K562 (cell line): ENCODE results near the gene RACK1. TPM values are rescaled to one million over a fixed set of nuclear protein-coding genes. Genes with fewer than 3 reads are reported as not detected.

ENCODE experiments used
- ATAC-seq: fragments of 200-7000 bp; cut with Tn5 transposase; 3 replicates; pipeline ENCODE4 v1.9.1; 2020; ENCODE audit warnings: moderate library complexity
- BruUV-seq: library from RNA; stranded (reverse); fragments of 400-500 nt; replicated peaks from 2 replicates; lab custom pipeline; 2021; lab: Mats Ljungman, UMichigan
- CTCF ChIA-PET: fragments of 300-600 bp; formaldehyde crosslinking; extraction: SDS; loops from one replicate; lab custom pipeline; 2021; ENCODE audit warnings: low intra/inter-chr PET ratio; lab: Yijun Ruan, JAX
- POLR2A ChIA-PET: fragments of 300-600, 350-650 bp; sonication (Branson Sonifier 250); formaldehyde crosslinking; extraction: SDS; loops from one replicate; lab custom pipeline; 2021; ENCODE audit warnings: antibody characterized with exemption, inconsistent platforms; lab: Yijun Ruan, JAX
- DNase-seq, 4 experiments: peaks; one replicate each; pipeline versions ENCODE4 v3.0.0 to v3.0.0-alpha.2; 2011 to 2018; ENCODE audit warnings: low spot score in 3 of 4, mixed read lengths in 3 of 4; ENCODE audit errors: extremely low read depth in 1 of 4
- FAIRE-seq: peaks from 2 replicates; lab custom pipeline; 2011; peaks lifted over from hg19 to GRCh38; lab: Jason Lieb, UNC
- H2AFZ ChIP-seq: 2 replicates; pipeline ENCODE4 v1.6.0; 2011; ENCODE audit warnings: low read depth, low read length, control low read depth, inconsistent platforms
- H3K27ac ChIP-seq: fragments of 200-600 bp; 3 replicates; pipeline ENCODE4 v1.8.0; 2011; ENCODE audit warnings: low read depth, mild to moderate bottlenecking, control low read depth, inconsistent platforms, low read length, moderate library complexity, mixed read lengths; ENCODE audit errors: extremely low read depth
- H3K27me3 ChIP-seq, 2 experiments: fragments of 300-600 bp in 1 of 2; 2 replicates in 1 of 2; 3 replicates in 1 of 2; pipeline versions ENCODE4 v1.6.0 to v1.8.0; 2011; ENCODE audit warnings: inconsistent platforms in 2 of 2, low read length in 2 of 2, mild to moderate bottlenecking in 1 of 2, mixed read lengths in 1 of 2, moderate library complexity in 1 of 2; ENCODE audit not compliant: control insufficient read depth in 2 of 2, insufficient read depth in 2 of 2
- H3K36me3 ChIP-seq: fragments of 300-600 bp; 3 replicates; pipeline ENCODE4 v1.8.0; 2011; ENCODE audit warnings: mild to moderate bottlenecking, low read length, inconsistent platforms; ENCODE audit not compliant: control insufficient read depth, insufficient read depth
- H3K4me1 ChIP-seq, 2 experiments: fragments of 200-600 bp in 1 of 2; replicated peaks in 1 of 2; 2 replicates in 1 of 2; 3 replicates in 1 of 2; pipeline versions ENCODE4 v1.5.1 to v1.8.0; 2011; ENCODE audit warnings: inconsistent platforms in 2 of 2, low read length in 2 of 2, mild to moderate bottlenecking in 1 of 2, mixed read lengths in 1 of 2, moderate library complexity in 1 of 2; ENCODE audit not compliant: control insufficient read depth in 2 of 2, insufficient read depth in 2 of 2
- H3K4me2 ChIP-seq: 2 replicates; pipeline ENCODE4 v1.6.1; 2011; ENCODE audit warnings: low read length, control low read depth, inconsistent platforms, mixed read lengths; ENCODE audit not compliant: insufficient read depth
- H3K4me3 ChIP-seq: fragments of 200-600 bp; sonication (generic), shearing (Covaris generic); 2 replicates; pipeline ENCODE4 v1.5.1; 2016; ENCODE audit warnings: control low read depth, inconsistent platforms
- H3K79me2 ChIP-seq: fragments of 200-600 bp; 3 replicates; pipeline ENCODE4 v1.8.0; 2011; ENCODE audit warnings: low read length, inconsistent platforms; ENCODE audit not compliant: control insufficient read depth, insufficient read depth
- H3K9ac ChIP-seq, 2 experiments: 2 replicates each; pipeline versions ENCODE4 v1.6.0 to v1.6.1; 2011; ENCODE audit warnings: low read depth in 2 of 2, low read length in 2 of 2, control low read depth in 1 of 2, inconsistent platforms in 1 of 2, mild to moderate bottlenecking in 1 of 2, mixed read lengths in 1 of 2; ENCODE audit not compliant: insufficient read depth in 1 of 2
- H3K9me1 ChIP-seq: one replicate; pipeline ENCODE4 v1.6.0; 2011; ENCODE audit warnings: inconsistent platforms, mild to moderate bottlenecking, low read length, moderate library complexity; ENCODE audit not compliant: control insufficient read depth, insufficient read depth
- H3K9me3 ChIP-seq: replicated peaks from 2 replicates; pipeline ENCODE4 v1.5.1; 2011; ENCODE audit warnings: low read depth, low read length, inconsistent platforms; ENCODE audit not compliant: control insufficient read depth, insufficient read depth
- H4K20me1 ChIP-seq: replicated peaks from 2 replicates; pipeline ENCODE4 v1.6.1; 2011; ENCODE audit warnings: low read length, inconsistent platforms, mixed read lengths; ENCODE audit not compliant: control insufficient read depth, insufficient read depth
- CBFA2T2 ChIP-seq: fragments of 450-650 bp; conservative IDR thresholded peaks from 2 replicates; pipeline ENCODE4 v1.6.1; 2017; ENCODE audit warnings: mild to moderate bottlenecking
- CBFA2T3 ChIP-seq: fragments of 450-650 bp; IDR thresholded peaks from 2 replicates; pipeline ENCODE4 v1.6.1; 2017
- CCAR2 ChIP-seq: fragments of 200-400 bp; formaldehyde crosslinking; IDR thresholded peaks from 2 replicates; pipeline ENCODE4 v1.6.1; 2017; ENCODE audit warnings: mild to moderate bottlenecking, low read depth, low read length
- DPF2 ChIP-seq: fragments of 450-650 bp; IDR thresholded peaks from 2 replicates; pipeline ENCODE4 v1.6.1; 2016
- PBX2 ChIP-seq, 2 experiments: IDR thresholded peaks in 1 of 2; conservative IDR thresholded peaks in 1 of 2; 2 replicates each; pipeline ENCODE4 v1.6.1; 2016; ENCODE audit warnings: low read depth in 2 of 2, mild to moderate bottlenecking in 1 of 2, missing compliant biosample characterization in 1 of 2, missing genetic modification characterization in 1 of 2, moderate library complexity in 1 of 2
- PKNOX1 ChIP-seq: fragments of 450-650 bp; IDR thresholded peaks from 2 replicates; pipeline ENCODE4 v1.6.1; 2016
- SUPT5H ChIP-seq: fragments of 450-650 bp; IDR thresholded peaks from 2 replicates; pipeline ENCODE4 v1.6.1; 2016
- TAL1 ChIP-seq: fragments of 450-650 bp; IDR thresholded peaks from 2 replicates; pipeline ENCODE4 v1.6.1; 2016; ENCODE audit warnings: mild to moderate bottlenecking
- TCF3 ChIP-seq: sonication (generic); formaldehyde crosslinking; IDR thresholded peaks from 2 replicates; pipeline ENCODE4 v1.4.0; 2020; ENCODE audit warnings: mild to moderate bottlenecking, missing genetic modification reagents
- ZEB2 ChIP-seq: fragments of 450-650 bp; IDR thresholded peaks from 2 replicates; pipeline ENCODE4 v1.6.1; 2016
- WGBS: fragments of 100-300 bp; shearing (Covaris generic); methylation state at CpG from one replicate; pipeline ENCODE4 v1.1.6; 2016; ENCODE audit warnings: low coverage, mixed read lengths; ENCODE audit not compliant: insufficient coverage; ENCODE audit errors: missing lambda C conversion rate; 5-methylcytosine and 5-hydroxymethylcytosine counted together
- in situ Hi-C: fragments of 300-500 bp; cut with MboI; formaldehyde crosslinking; loops from 4 replicates; pipeline ENCODE4 v1.15.0; 2018; ENCODE audit warnings: inconsistent platforms, mixed read lengths
- intact Hi-C: fragments of 100-400 bp; cut with micrococcal nuclease; formaldehyde crosslinking; loops from 2 replicates; pipeline ENCODE4 v1.14.2; 2022
- polyA plus RNA-seq, 8 experiments: library from polyadenylated mRNA; depleted of rRNA in 4 of 8; stranded (reverse) in 5 of 8; unstranded in 3 of 8; fragments of >200 nt; fragmentation: Nextera tagmentation in 2 of 8; fragmentation: Illumina TruSeq in 1 of 8; extraction: Ambion mirVana in 2 of 8; extraction: Trizol in 1 of 8; gene quantifications; 2 replicates each; pipeline versions ENCODE4 v1.2.1 to v1.2.3, GENCODE V29; 2011 to 2014; ENCODE audit warnings: inconsistent platforms in 1 of 8, missing spikeins in 1 of 8
- total RNA-seq, 7 experiments: library from RNA; depleted of rRNA in 6 of 7; stranded (reverse); fragments of >200 nt in 6 of 7; fragmentation: Illumina TruSeq in 2 of 7; extraction: Trizol in 2 of 7; gene quantifications; 2 replicates each; pipeline versions ENCODE4 v1.2.1 to v1.2.3, GENCODE V29; 2011 to 2021; ENCODE audit warnings: low replicate concordance in 1 of 7
- TF ChIP-seq, protein P1 (sequence below): sonication (generic); formaldehyde crosslinking; IDR thresholded peaks from 2 replicates; pipeline ENCODE4 v1.8.1; 2023; ENCODE audit warnings: mild to moderate bottlenecking, missing genetic modification reagents
- TF ChIP-seq, protein P2 (sequence below): fragments of 200-800 bp; sonication (Bioruptor generic); IDR thresholded peaks from 2 replicates; pipeline ENCODE4 v1.6.1; 2017; ENCODE audit warnings: missing genetic modification characterization, missing compliant biosample characterization

Gene RACK1
- total and polyA plus RNA-seq, 9 of the 15 experiments (the other 6 are each of a cell fraction or from before 2014, with no cell fraction given), result 2,303 to 5,311 (median 3,833) TPM

DNA sequence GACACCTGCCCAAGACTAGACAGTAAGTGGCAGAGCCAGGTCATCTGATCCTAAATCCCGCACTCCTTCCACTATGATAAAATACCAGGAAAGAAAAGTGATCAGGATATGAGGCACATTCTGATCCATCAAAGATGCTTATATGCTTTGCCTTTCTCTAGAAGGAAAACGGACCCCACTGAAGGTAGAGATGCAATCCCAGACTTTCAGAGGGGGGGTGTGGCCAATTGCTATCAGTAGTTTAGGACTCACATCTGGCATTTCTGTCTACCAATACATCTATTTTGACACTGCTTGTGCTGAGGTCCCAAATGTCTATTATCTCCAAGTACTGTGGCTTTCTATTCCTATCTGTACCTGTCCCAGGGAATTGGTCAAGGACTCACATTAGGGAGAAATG lies 15.6 kb upstream of the RACK1 start:
- Histone ChIP-seq H3K9me1 (no peaks in the 10 kb centered on the region), H3K4me2 (peak overlapping the region; percentile 99), H2AFZ (no peak overlapping the region), H3K4me3 (peak overlapping the region; percentile 98), H3K4me1 (peaks cover 23 to 25% of the 10 kb centered on the region in 2 experiments; a peak in 4 of 5 replicates), H3K27me3 (no peaks in the 10 kb centered on the region), H3K27ac (peak overlapping the region; percentile 99; the same call in 1 of the 3 replicates), H3K79me2 (peaks cover 84% of the 10 kb centered on the region), H3K9me3 (no peaks in the 10 kb centered on the region), H3K36me3 (peaks cover 47% of the 10 kb centered on the region), H3K9ac (peak overlapping the region; percentile 98 to 99; a peak in 3 of 4 replicates), H4K20me1 (peaks cover 33% of the 10 kb centered on the region)
- no TSS peak for BruUV-seq
- ATAC-seq, result no peak
- CTCF ChIA-PET, result no interaction called here
- WGBS, result 0% methylated on average over 2 of the region's 2 CpGs
- peak; percentile 58 for FAIRE-seq
- POLR2A ChIA-PET, result interaction anchor here (0.8 to 13.0 kb wide), 3 partner anchors 14 to 22 kb away, joined by 5 to 185 read pairs (median 5); partner anchors contain the start of gene RACK1
- peak in 1 of 4 experiments; percentile 69 for DNase-seq
- intact Hi-C loops (no loop called here), in situ Hi-C loops (no loop called here)
- TF ChIP-seq, protein P1, sequence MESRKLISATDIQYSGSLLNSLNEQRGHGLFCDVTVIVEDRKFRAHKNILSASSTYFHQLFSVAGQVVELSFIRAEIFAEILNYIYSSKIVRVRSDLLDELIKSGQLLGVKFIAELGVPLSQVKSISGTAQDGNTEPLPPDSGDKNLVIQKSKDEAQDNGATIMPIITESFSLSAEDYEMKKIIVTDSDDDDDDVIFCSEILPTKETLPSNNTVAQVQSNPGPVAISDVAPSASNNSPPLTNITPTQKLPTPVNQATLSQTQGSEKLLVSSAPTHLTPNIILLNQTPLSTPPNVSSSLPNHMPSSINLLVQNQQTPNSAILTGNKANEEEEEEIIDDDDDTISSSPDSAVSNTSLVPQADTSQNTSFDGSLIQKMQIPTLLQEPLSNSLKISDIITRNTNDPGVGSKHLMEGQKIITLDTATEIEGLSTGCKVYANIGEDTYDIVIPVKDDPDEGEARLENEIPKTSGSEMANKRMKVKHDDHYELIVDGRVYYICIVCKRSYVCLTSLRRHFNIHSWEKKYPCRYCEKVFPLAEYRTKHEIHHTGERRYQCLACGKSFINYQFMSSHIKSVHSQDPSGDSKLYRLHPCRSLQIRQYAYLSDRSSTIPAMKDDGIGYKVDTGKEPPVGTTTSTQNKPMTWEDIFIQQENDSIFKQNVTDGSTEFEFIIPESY (CRISPR knock-in tag), result no peak
- TF ChIP-seq DPF2 (0 out of 2 replicates have a peak, but pooled peaks have one; percentile 15), ZEB2 (0 out of 2 replicates have a peak, but pooled peaks have one; percentile 12), PBX2 (CRISPR knock-in tag; IDR thresholded peaks at IDR 0.05; ENCODE audit: low read depth) (no peak), PBX2 (tag; conservative IDR thresholded peaks at IDR 0.05; ENCODE audit: low read depth) (peak; percentile 40; the same call in 1 of the 2 replicates), TAL1 (peak; percentile 30; the same call in 1 of the 2 replicates), CCAR2 (no peak), TCF3 (CRISPR knock-in tag) (peak; percentile 59), CBFA2T2 (peak; percentile 20; the same call in 1 of the 2 replicates), CBFA2T3 (peak; percentile 69), SUPT5H (no peak), PKNOX1 (0 out of 2 replicates have a peak, but pooled peaks have one; percentile 9)
- TF ChIP-seq, protein P2, sequence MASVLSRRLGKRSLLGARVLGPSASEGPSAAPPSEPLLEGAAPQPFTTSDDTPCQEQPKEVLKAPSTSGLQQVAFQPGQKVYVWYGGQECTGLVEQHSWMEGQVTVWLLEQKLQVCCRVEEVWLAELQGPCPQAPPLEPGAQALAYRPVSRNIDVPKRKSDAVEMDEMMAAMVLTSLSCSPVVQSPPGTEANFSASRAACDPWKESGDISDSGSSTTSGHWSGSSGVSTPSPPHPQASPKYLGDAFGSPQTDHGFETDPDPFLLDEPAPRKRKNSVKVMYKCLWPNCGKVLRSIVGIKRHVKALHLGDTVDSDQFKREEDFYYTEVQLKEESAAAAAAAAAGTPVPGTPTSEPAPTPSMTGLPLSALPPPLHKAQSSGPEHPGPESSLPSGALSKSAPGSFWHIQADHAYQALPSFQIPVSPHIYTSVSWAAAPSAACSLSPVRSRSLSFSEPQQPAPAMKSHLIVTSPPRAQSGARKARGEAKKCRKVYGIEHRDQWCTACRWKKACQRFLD, result no peak
